A549 (cell line): ENCODE results near the gene FSCN2. TPM values are rescaled to one million over a fixed set of nuclear protein-coding genes. Genes with fewer than 3 reads are reported as not detected.
A peak's percentile ranks its signal among the peaks of the same experiment; 100 is the strongest.

ENCODE experiments used
- ATAC-seq, 2 experiments: fragments of 200-7000 bp in 1 of 2; fragments of >200 bp in 1 of 2; cut with Nextera tagmentation in 1 of 2; cut with Tn5 transposase in 1 of 2; 3 replicates each; pipeline versions ENCODE4 v1.8.0 to v1.9.1; 2018 to 2020; ENCODE audit warnings: mild to moderate bottlenecking in 1 of 2, moderate library complexity in 1 of 2
- CTCF ChIA-PET: fragments of 300-600 bp; sonication (Branson Sonifier 250); formaldehyde crosslinking; extraction: SDS; loops from one replicate; lab custom pipeline; 2021; ENCODE audit warnings: antibody characterized with exemption, inconsistent platforms; lab: Yijun Ruan, JAX
- POLR2A ChIA-PET: fragments of 350-600 bp; formaldehyde crosslinking; extraction: SDS; loops from one replicate; lab custom pipeline; 2021; ENCODE audit warnings: antibody characterized with exemption, inconsistent platforms; lab: Yijun Ruan, JAX
- DNase-seq, 2 experiments: peaks; one replicate each; pipeline versions ENCODE4 v3.0.0 to v3.0.0-alpha.2; 2011 to 2016; ENCODE audit warnings: low read depth in 1 of 2, low spot score in 1 of 2
- FAIRE-seq: peaks from 2 replicates; lab custom pipeline; 2011; peaks lifted over from hg19 to GRCh38; lab: Jason Lieb, UNC
- H3K27ac ChIP-seq, 2 experiments: fragments of >200 bp; sonication (Bioruptor Twin); formaldehyde crosslinking; 3 replicates each; pipeline ENCODE4 v1.5.1; 2016 to 2017
- H3K4me1 ChIP-seq: fragments of >200 bp; sonication (Bioruptor Twin); formaldehyde crosslinking; 3 replicates; pipeline ENCODE4 v1.6.1; 2016
- H3K4me2 ChIP-seq: fragments of >200 bp; sonication (Bioruptor Twin); formaldehyde crosslinking; 3 replicates; pipeline ENCODE4 v1.6.1; 2016
- H3K4me3 ChIP-seq: fragments of >200 bp; sonication (Bioruptor Twin); formaldehyde crosslinking; 3 replicates; pipeline ENCODE4 v1.5.1; 2016
- H3K9me3 ChIP-seq: fragments of >200 bp; sonication (Bioruptor Twin); formaldehyde crosslinking; 3 replicates; pipeline ENCODE4 v1.6.1; 2016
- BHLHE40 ChIP-seq: IDR thresholded peaks from 2 replicates; pipeline ENCODE4 v1.6.1; 2012; ENCODE audit warnings: low read depth, low read length, inconsistent platforms
- CBX8 ChIP-seq: fragments of 200-600 bp; sonication (generic); IDR thresholded peaks from 2 replicates; pipeline ENCODE4 v1.6.1; 2016
- CEBPB ChIP-seq, 2 experiments: fragments of >200 bp in 1 of 2; sonication (Bioruptor Twin) in 1 of 2; formaldehyde crosslinking in 1 of 2; IDR thresholded peaks; 2 replicates each; pipeline ENCODE4 v1.6.1; 2012 to 2016
- EP300 ChIP-seq, 2 experiments: fragments of >200 bp; sonication (Bioruptor Twin); formaldehyde crosslinking; IDR thresholded peaks; 2 replicates in 1 of 2; 3 replicates in 1 of 2; pipeline ENCODE4 v1.6.1; 2016 to 2017
- GATA3 ChIP-seq: IDR thresholded peaks from 2 replicates; pipeline ENCODE4 v1.6.1; 2012; ENCODE audit warnings: borderline replicate concordance
- HOXB13 ChIP-seq: fragments of 250-450 bp; sonication (Bioruptor Pico); IDR thresholded peaks from 2 replicates; pipeline ENCODE4 v1.5.0; 2020; ENCODE audit warnings: low read depth, mild to moderate bottlenecking, moderate library complexity
- HOXB5 ChIP-seq: fragments of 250-450 bp; sonication (Bioruptor Pico); IDR thresholded peaks from 2 replicates; pipeline ENCODE4 v1.5.0; 2020; ENCODE audit warnings: mild to moderate bottlenecking, moderate library complexity
- KDM1A ChIP-seq: fragments of 200-600 bp; sonication (generic); IDR thresholded peaks from 2 replicates; pipeline ENCODE4 v1.6.1; 2016; ENCODE audit warnings: low read depth, mild to moderate bottlenecking
- KDM5A ChIP-seq: fragments of 200-600 bp; sonication (generic); IDR thresholded peaks from 2 replicates; pipeline ENCODE4 v1.6.1; 2016; ENCODE audit warnings: antibody characterized with exemption, mild to moderate bottlenecking
- MAZ ChIP-seq: fragments of 150-350 bp; IDR thresholded peaks from 2 replicates; pipeline ENCODE4 v1.6.1; 2014; ENCODE audit warnings: antibody characterized with exemption, low read depth, low read length, borderline replicate concordance
- MYC ChIP-seq: IDR thresholded peaks from 2 replicates; pipeline ENCODE4 v1.6.1; 2012; ENCODE audit warnings: mild to moderate bottlenecking, inconsistent platforms, low read length, improper control_type of control experiment, borderline replicate concordance
- PBX3 ChIP-seq: IDR thresholded peaks from 2 replicates; pipeline ENCODE4 v1.6.1; 2012
- POLR2A ChIP-seq: IDR thresholded peaks from 2 replicates; pipeline ENCODE4 v1.6.1; 2012; ENCODE audit warnings: mild to moderate bottlenecking, low read length
- POLR2AphosphoS2 ChIP-seq: conservative IDR thresholded peaks from 2 replicates; pipeline ENCODE4 v1.6.1; 2012; ENCODE audit warnings: low read length, improper control_type of control experiment, inconsistent platforms
- RARB ChIP-seq: fragments of 250-450 bp; sonication (Bioruptor Pico); IDR thresholded peaks from 2 replicates; pipeline ENCODE4 v1.8.0; 2021; ENCODE audit warnings: mild to moderate bottlenecking, moderate library complexity
- REST ChIP-seq: fragments of 200-600 bp; sonication (generic); IDR thresholded peaks from 2 replicates; pipeline ENCODE4 v1.6.1; 2016; ENCODE audit warnings: antibody characterized with exemption, mild to moderate bottlenecking, moderate library complexity
- TFCP2L1 ChIP-seq: fragments of 250-450 bp; sonication (Bioruptor Pico); IDR thresholded peaks from 2 replicates; pipeline ENCODE4 v1.5.0; 2021; ENCODE audit warnings: mild to moderate bottlenecking
- ZC3H11A ChIP-seq: fragments of 450-650 bp; IDR thresholded peaks from 2 replicates; pipeline ENCODE4 v1.6.1; 2014; ENCODE audit warnings: antibody characterized with exemption, mild to moderate bottlenecking
- ZFP36 ChIP-seq: fragments of 450-650 bp; IDR thresholded peaks from 2 replicates; pipeline ENCODE4 v1.6.1; 2014; ENCODE audit warnings: borderline replicate concordance; ENCODE audit not compliant: partially characterized antibody
- WGBS: methylation state at CpG from one replicate; pipeline ENCODE4 v1.1.6; 2017; ENCODE audit errors: missing lambda C conversion rate; 5-methylcytosine and 5-hydroxymethylcytosine counted together
- polyA plus RNA-seq, 4 experiments: library from polyadenylated mRNA; depleted of rRNA in 3 of 4; stranded (reverse); fragments of >200 nt; fragmentation: RNase III in 1 of 4; extraction: RNeasy Plus Mini Kit Qiagen cat#74134 plus additional on column Dnase treatment in 1 of 4; gene quantifications; 2 replicates in 3 of 4; 3 replicates in 1 of 4; pipeline ENCODE4 v1.2.3, GENCODE V29; 2011 to 2017
- TF ChIP-seq, protein P1 (sequence below): fragments of >200 bp; sonication (Bioruptor Twin); formaldehyde crosslinking; IDR thresholded peaks from 2 replicates; pipeline ENCODE4 v1.6.1; 2016
- TF ChIP-seq, protein P2 (sequence below): fragments of 150-350 bp; IDR thresholded peaks from 2 replicates; pipeline ENCODE4 v1.6.1; 2014; ENCODE audit warnings: low read depth, mild to moderate bottlenecking, low read length
- TF ChIP-seq, protein P3 (sequence below): IDR thresholded peaks from 2 replicates; pipeline ENCODE4 v1.6.1; 2012; ENCODE audit warnings: low read depth, borderline replicate concordance

FSCN2 gene
- polyA plus RNA-seq, 2 of the 4 experiments (the other 2 are of a cell fraction), result 0.84 to 1.3 TPM

DNA sequence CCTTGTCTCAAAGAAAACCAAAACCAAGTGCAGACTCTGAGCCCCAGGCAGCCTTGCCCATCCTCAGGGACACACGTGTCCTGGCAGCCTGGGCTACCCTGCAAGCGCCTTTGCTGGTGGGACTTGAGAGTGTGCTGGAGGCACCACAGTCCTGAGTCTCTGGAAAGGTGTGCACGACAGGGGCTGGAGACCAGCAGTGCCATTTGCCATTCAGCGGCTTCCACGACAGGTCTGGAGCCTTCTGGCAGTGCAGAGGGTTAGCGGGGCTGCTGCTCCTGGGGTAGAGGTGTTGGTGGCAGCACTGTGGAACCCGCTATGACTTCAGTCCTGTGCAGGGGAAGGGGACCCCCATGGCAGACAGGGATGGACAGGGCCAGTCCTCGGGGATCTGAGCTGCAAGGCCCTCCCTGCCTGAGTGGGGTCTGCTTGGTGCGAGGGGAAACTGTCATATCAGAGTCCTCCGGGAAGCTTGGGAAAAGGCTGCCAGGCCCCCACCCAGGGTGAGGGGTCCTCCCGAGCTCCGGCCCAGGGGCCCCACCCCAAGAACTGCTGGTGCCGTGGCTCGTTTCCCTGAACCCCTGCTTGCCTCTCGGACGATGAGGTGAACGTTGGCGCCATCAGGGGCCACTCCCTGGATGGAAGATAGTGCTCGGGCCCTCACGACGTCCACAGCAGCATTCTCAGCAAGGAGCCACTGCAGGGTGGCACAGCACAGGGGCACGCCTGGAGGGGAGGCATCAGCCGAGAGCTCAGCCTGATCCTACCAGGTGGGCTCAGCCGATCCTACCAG is 17.2 kb downstream of the FSCN2 start:
- ATAC-seq, result no peak
- no peak for DNase-seq
- Histone ChIP-seq H3K4me2 (no peak overlapping the region), H3K9me3 (no peaks in the 10 kb centered on the region), H3K27ac (no peak overlapping the region), H3K4me1 (no peaks in the 10 kb centered on the region), H3K4me3 (no peak overlapping the region)
- no peak for FAIRE-seq
- TF ChIP-seq ZFP36, result no peak
- TF ChIP-seq BHLHE40, result no peak
- TF ChIP-seq POLR2A, result no peak
- no peak for TF ChIP-seq MYC
- no peak for TF ChIP-seq MAZ
- TF ChIP-seq POLR2AphosphoS2, result no peak
- TF ChIP-seq PBX3, result no peak
- TF ChIP-seq RARB (CRISPR knock-in tag), result no peak
- no peak for TF ChIP-seq CEBPB (IDR thresholded peaks at IDR 0.05)
- TF ChIP-seq HOXB13 (CRISPR knock-in tag), result no peak
- TF ChIP-seq, protein P1, sequence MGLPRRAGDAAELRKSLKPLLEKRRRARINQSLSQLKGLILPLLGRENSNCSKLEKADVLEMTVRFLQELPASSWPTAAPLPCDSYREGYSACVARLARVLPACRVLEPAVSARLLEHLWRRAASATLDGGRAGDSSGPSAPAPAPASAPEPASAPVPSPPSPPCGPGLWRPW, result no peak
- no peak for TF ChIP-seq ZC3H11A
- no peak for TF ChIP-seq CBX8
- TF ChIP-seq GATA3, result no peak
- TF ChIP-seq KDM1A, result no peak
- POLR2A ChIA-PET, result interaction anchor here (0.6 to 2.0 kb wide), 2 partner anchors 21 to 27 kb away, joined by 3 to 6 read pairs; no protein-coding TSS in a partner anchor
- WGBS, result 88% methylated on average over 22 of the region's 24 CpGs
- CTCF ChIA-PET, result interaction anchor here (0.9 to 5.4 kb wide), 8 partner anchors 8 to 61 kb away, joined by 3 to 51 read pairs (median 4); no protein-coding TSS in a partner anchor

GRCh38 chr17:81546906-81547613 is 18.9 kb downstream of the FSCN2 start:
- 87% methylated on average over 27 of the region's 36 CpGs for WGBS
- FAIRE-seq, result no peak
- no peak overlapping the region for H3K4me3 ChIP-seq
- ATAC-seq, result no peak
- POLR2A ChIA-PET, result interaction anchor here (2.0 kb wide), 1 partner anchor 20 kb away, joined by 6 read pairs; no protein-coding TSS in a partner anchor
- no peaks in the 10 kb centered on the region for H3K9me3 ChIP-seq
- no peak overlapping the region for H3K4me2 ChIP-seq
- H3K27ac ChIP-seq, result no peak overlapping the region
- no peak for DNase-seq
- TF ChIP-seq, protein P2, sequence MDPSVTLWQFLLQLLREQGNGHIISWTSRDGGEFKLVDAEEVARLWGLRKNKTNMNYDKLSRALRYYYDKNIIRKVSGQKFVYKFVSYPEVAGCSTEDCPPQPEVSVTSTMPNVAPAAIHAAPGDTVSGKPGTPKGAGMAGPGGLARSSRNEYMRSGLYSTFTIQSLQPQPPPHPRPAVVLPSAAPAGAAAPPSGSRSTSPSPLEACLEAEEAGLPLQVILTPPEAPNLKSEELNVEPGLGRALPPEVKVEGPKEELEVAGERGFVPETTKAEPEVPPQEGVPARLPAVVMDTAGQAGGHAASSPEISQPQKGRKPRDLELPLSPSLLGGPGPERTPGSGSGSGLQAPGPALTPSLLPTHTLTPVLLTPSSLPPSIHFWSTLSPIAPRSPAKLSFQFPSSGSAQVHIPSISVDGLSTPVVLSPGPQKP, result no peak
- peak; percentile 19; the same call in 1 of the 2 replicates for TF ChIP-seq POLR2A
- no peak for TF ChIP-seq MAZ
- TF ChIP-seq KDM5A, result no peak
- TF ChIP-seq, all 56 proteins: peak for 1
- H3K4me1 ChIP-seq, result peaks cover 6% of the 10 kb centered on the region; the same call in 2 of the 3 replicates
- CTCF ChIA-PET, result interaction anchor here (1.0 to 5.4 kb wide), 8 partner anchors 11 to 294 kb away, joined by 3 to 51 read pairs (median 6); no protein-coding TSS in a partner anchor

- WGBS, result 95% methylated on average over 8 of the region's 14 CpGs
- ChIA-PET CTCF (interaction anchor here (1.3 to 5.4 kb wide), 6 partner anchors 11 to 295 kb away, joined by 3 to 51 read pairs (median 6); no protein-coding TSS in a partner anchor), POLR2A (no interaction called here)
- Histone ChIP-seq H3K4me3 (no peak overlapping the region), H3K4me1 (peaks cover 6% of the 10 kb centered on the region; the same call in 2 of the 3 replicates), H3K27ac (no peak overlapping the region), H3K4me2 (no peak overlapping the region), H3K9me3 (no peaks in the 10 kb centered on the region)
- TF ChIP-seq BHLHE40, result no peak
- TF ChIP-seq, protein P3, sequence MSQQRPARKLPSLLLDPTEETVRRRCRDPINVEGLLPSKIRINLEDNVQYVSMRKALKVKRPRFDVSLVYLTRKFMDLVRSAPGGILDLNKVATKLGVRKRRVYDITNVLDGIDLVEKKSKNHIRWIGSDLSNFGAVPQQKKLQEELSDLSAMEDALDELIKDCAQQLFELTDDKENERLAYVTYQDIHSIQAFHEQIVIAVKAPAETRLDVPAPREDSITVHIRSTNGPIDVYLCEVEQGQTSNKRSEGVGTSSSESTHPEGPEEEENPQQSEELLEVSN, result no peak
- no peak for TF ChIP-seq PBX3
- TF ChIP-seq TFCP2L1, result no peak
- TF ChIP-seq ZFP36, result no peak
- TF ChIP-seq EP300 (IDR thresholded peaks at IDR 0.05), result no peak
- TF ChIP-seq REST, result no peak
- no peak for TF ChIP-seq HOXB5 (CRISPR knock-in tag)
- DNase-seq (no peak), ATAC-seq (no peak), FAIRE-seq (no peak)
Observed at GRCh38 chr17:81547614-81547982, 19.4 kb downstream of the FSCN2 start.
